GM19193 (cell line): ENCODE measurements around the gene LRRK2.

Source experiments
- POLR2A ChIP-seq: IDR thresholded peaks from 4 replicates; pipeline ENCODE4 v1.6.1; 2011; ENCODE audit not compliant: insufficient read depth, insufficient read length; ENCODE audit errors: extremely low read depth

The LRRK2 gene

GRCh38 chr12:40315375-40315774, 90.6 kb downstream of the LRRK2 start:
- TF ChIP-seq POLR2A = no peak

- TF ChIP-seq POLR2A = no peak
These were observed 99.5 kb downstream of the LRRK2 start for GRCh38 chr12:40324261-40324660.

- TF ChIP-seq POLR2A = no peak
These were observed 100.7 kb downstream of the LRRK2 start for GRCh38 chr12:40325349-40325960.

- TF ChIP-seq POLR2A = no peak
These were observed 102.7 kb downstream of the LRRK2 start for GRCh38 chr12:40327535-40327934.

GRCh38 chr12:40330180-40330579, 105.4 kb downstream of the LRRK2 start:
- no peak for TF ChIP-seq POLR2A

GRCh38 chr12:40331886-40332285, 107.1 kb downstream of the LRRK2 start:
- no peak for TF ChIP-seq POLR2A

- no peak for TF ChIP-seq POLR2A
These were observed 111.2 kb downstream of the LRRK2 start for GRCh38 chr12:40335991-40336390.

- no peak for TF ChIP-seq POLR2A
These were observed 111.9 kb downstream of the LRRK2 start for GRCh38 chr12:40336573-40337199.

GRCh38 chr12:40338071-40338470, 113.3 kb downstream of the LRRK2 start:
- TF ChIP-seq POLR2A = no peak

- no peak for TF ChIP-seq POLR2A
These were observed 113.8 kb downstream of the LRRK2 start for GRCh38 chr12:40338621-40339020.

- TF ChIP-seq POLR2A = no peak
These were observed 117.2 kb downstream of the LRRK2 start for GRCh38 chr12:40342010-40342409.

- TF ChIP-seq POLR2A = no peak
These were observed 118.3 kb downstream of the LRRK2 start for GRCh38 chr12:40343124-40343523.

GRCh38 chr12:40344312-40344711, 119.5 kb downstream of the LRRK2 start:
- no peak for TF ChIP-seq POLR2A

- no peak for TF ChIP-seq POLR2A
These were observed 127.2 kb downstream of the LRRK2 start for GRCh38 chr12:40351976-40352375.

- TF ChIP-seq POLR2A = no peak
These were observed 150.3 kb downstream of the LRRK2 start for GRCh38 chr12:40375076-40375475.

GRCh38 chr12:40376533-40377267, 151.9 kb downstream of the LRRK2 start:
- no peak for TF ChIP-seq POLR2A

- TF ChIP-seq POLR2A = no peak
These were observed 153.9 kb downstream of the LRRK2 start for GRCh38 chr12:40378691-40379090.

- no peak for TF ChIP-seq POLR2A
These were observed 157.4 kb downstream of the LRRK2 start for GRCh38 chr12:40382217-40382616.
